Esophagus squamous epithelium (tissue), 5 donors: ENCODE results near the gene AGTRAP. TPM values are rescaled to one million over a fixed set of nuclear protein-coding genes. Genes with fewer than 3 reads are reported as not detected.

Source experiments
- DNase-seq: peaks from one replicate; lab custom pipeline; 2025; lab: John Stamatoyannopoulos, UW
- H3K27ac ChIP-seq, 4 donors: fragments of 200-600 bp; sonication (generic); one replicate each; pipeline ENCODE4 v1.5.1; 2016 to 2019; ENCODE audit warnings: mild to moderate bottlenecking in 1 of 4
- H3K27me3 ChIP-seq, 4 donors: fragments of 200-600 bp; sonication (generic); 1 replicate in 3 of 4; 2 replicates in 1 of 4; pipeline versions ENCODE4 v1.5.1 to v1.6.0; 2017 to 2021; ENCODE audit warnings: antibody characterized with exemption in 1 of 4
- H3K36me3 ChIP-seq, 3 donors: fragments of 200-600 bp; sonication (generic); one replicate each; pipeline ENCODE4 v1.5.1; 2016 to 2019
- H3K4me1 ChIP-seq, 3 donors: fragments of 200-600 bp; sonication (generic); one replicate each; pipeline ENCODE4 v1.5.1; 2017 to 2019
- H3K4me3 ChIP-seq, 4 donors: fragments of 200-600 bp; sonication (generic); 1 replicate in 3 of 4; 2 replicates in 1 of 4; pipeline ENCODE4 v1.5.1; 2016 to 2019; ENCODE audit warnings: mild to moderate bottlenecking in 2 of 4, moderate library complexity in 1 of 4
- H3K9me3 ChIP-seq, 3 donors: fragments of 200-600 bp; sonication (generic); one replicate each; pipeline ENCODE4 v1.5.1; 2016 to 2019
- CTCF ChIP-seq, 6 experiments: fragments of 450-650 bp in 4 of 6; fragments of 200-600 bp in 2 of 6; sonication (generic) in 2 of 6; IDR thresholded peaks; one replicate each; pipeline ENCODE4 v1.5.1; 2016 to 2019; ENCODE audit warnings: antibody characterized with exemption in 6 of 6, mild to moderate bottlenecking in 4 of 6, moderate library complexity in 4 of 6
- POLR2A ChIP-seq, 4 donors: fragments of 450-650 bp; IDR thresholded peaks; one replicate each; pipeline ENCODE4 v1.6.1; 2017; ENCODE audit warnings: antibody characterized with exemption in 4 of 4, mild to moderate bottlenecking in 4 of 4, moderate library complexity in 3 of 4
- WGBS, 2 donors: methylation state at CpG; one replicate each; pipeline ENCODE4 v1.1.5; 2018; 5-methylcytosine and 5-hydroxymethylcytosine counted together
- intact Hi-C: fragments of 100-400 bp; cut with DNase I; formaldehyde crosslinking; loops from one replicate; pipeline ENCODE4 v1.15.0; 2022
- total RNA-seq, 4 donors: library from RNA; depleted of rRNA; stranded (reverse); fragments of >200 nt; gene quantifications; one replicate each; pipeline ENCODE4 v1.1.0, GENCODE V29; 2016
- donor health status: DM: yes; HTN: yes; CAD: no.

Gene AGTRAP
- total RNA-seq, 4 donors from 2014 or later: 34.5 to 89.5 (median 50.7) TPM

- no peak for DNase-seq
- intact Hi-C loops: no loop called here
- Histone ChIP-seq H3K36me3 (peaks cover 0 to 5% (median 0%) of the 10 kb centered on the region in 3 donors), H3K4me3 (peak overlapping the region; percentile 3 to 61 (median 18)), H3K4me1 (peaks cover 42 to 58% (median 56%) of the 10 kb centered on the region in 3 donors), H3K27ac (peak overlapping the region; percentile 10 to 62 (median 51)), H3K9me3 (no peaks in the 10 kb centered on the region), H3K27me3 (no peaks in the 10 kb centered on the region)
- WGBS, 2 donors: 18 to 40% methylated on average over 1 to 10 of the region's 30 CpGs
- TF ChIP-seq CTCF (IDR thresholded peaks at IDR 0.05) (peak; percentile 60 to 81 (median 79)), POLR2A (IDR thresholded peaks at IDR 0.05) (peak in 1 of 4 donors; percentile 18)
Measured at GRCh38 chr1:11784993-11785769, 49.2 kb downstream of the AGTRAP start.

GRCh38 chr1:11786168-11786567 lies 50.2 kb downstream of the AGTRAP start:
- H3K36me3 ChIP-seq: peaks cover 0 to 6% (median 0%) of the 10 kb centered on the region in 3 donors
- H3K9me3 ChIP-seq: no peaks in the 10 kb centered on the region
- WGBS, 2 donors: 42% methylated on average over 5 of the region's 5 CpGs
- no peak for DNase-seq
- intact Hi-C loops: no loop called here
- H3K4me1 ChIP-seq: peaks cover 51 to 68% (median 66%) of the 10 kb centered on the region in 3 donors
- no peaks in the 10 kb centered on the region for H3K27me3 ChIP-seq
- peak overlapping the region in 1 of 4 donors; percentile 86 for H3K27ac ChIP-seq
- no peak for TF ChIP-seq CTCF (IDR thresholded peaks at IDR 0.05)
- TF ChIP-seq POLR2A (IDR thresholded peaks at IDR 0.05): no peak
- H3K4me3 ChIP-seq: no peak overlapping the region

GRCh38 chr1:11787251-11787803 lies 51.4 kb downstream of the AGTRAP start:
- DNase-seq: no peak
- WGBS, 2 donors: 25 to 27% methylated on average over 5 to 6 of the region's 16 CpGs
- H3K36me3 ChIP-seq: peaks cover 0 to 8% (median 4%) of the 10 kb centered on the region in 3 donors
- no peaks in the 10 kb centered on the region for H3K9me3 ChIP-seq
- no peak for TF ChIP-seq CTCF (IDR thresholded peaks at IDR 0.05)
- peak in 1 of 4 donors; percentile 18 for TF ChIP-seq POLR2A (IDR thresholded peaks at IDR 0.05)
- H3K27ac ChIP-seq: peak overlapping the region; percentile 86 to 96 (median 90)
- peaks cover 57 to 80% (median 78%) of the 10 kb centered on the region in 3 donors for H3K4me1 ChIP-seq
- H3K27me3 ChIP-seq: no peaks in the 10 kb centered on the region
- intact Hi-C loops: no loop called here
- peak overlapping the region in 1 of 4 donors; percentile 40 for H3K4me3 ChIP-seq

GRCh38 chr1:11787804-11788436 lies 52.0 kb downstream of the AGTRAP start:
- no peak for DNase-seq
- WGBS, 2 donors: 62% methylated on average over 8 of the region's 14 CpGs; no CpG with 5 or more reads in 1 of the 2 donors
- intact Hi-C loops: no loop called here
- no peaks in the 10 kb centered on the region for H3K9me3 ChIP-seq
- peak overlapping the region in 1 of 4 donors; percentile 40 for H3K4me3 ChIP-seq
- TF ChIP-seq POLR2A (IDR thresholded peaks at IDR 0.05) (no peak), CTCF (IDR thresholded peaks at IDR 0.05) (peak in 1 of 6 experiments; percentile 4)
- H3K27ac ChIP-seq: peak overlapping the region; percentile 86 to 96 (median 90)
- H3K36me3 ChIP-seq: peaks cover 0 to 14% (median 9%) of the 10 kb centered on the region in 3 donors
- H3K4me1 ChIP-seq: peaks cover 57 to 85% (median 78%) of the 10 kb centered on the region in 3 donors
- H3K27me3 ChIP-seq: no peaks in the 10 kb centered on the region
